Measurements from ENCODE around the gene POLR3G.

GRCh38 chr5:90528601-90529193 is 54.0 kb downstream of the POLR3G start:
- TF ChIP-seq EZH2 (IDR thresholded peaks at IDR 0.05; ENCODE audit: insufficient read depth, poor library complexity, severe bottlenecking) (no peak), EZH2phosphoT487 (IDR thresholded peaks at IDR 0.05; ENCODE audit: insufficient read depth, low read depth) (no peak)
